ENCODE results near the gene PRDM1.

Gene PRDM1

DNA sequence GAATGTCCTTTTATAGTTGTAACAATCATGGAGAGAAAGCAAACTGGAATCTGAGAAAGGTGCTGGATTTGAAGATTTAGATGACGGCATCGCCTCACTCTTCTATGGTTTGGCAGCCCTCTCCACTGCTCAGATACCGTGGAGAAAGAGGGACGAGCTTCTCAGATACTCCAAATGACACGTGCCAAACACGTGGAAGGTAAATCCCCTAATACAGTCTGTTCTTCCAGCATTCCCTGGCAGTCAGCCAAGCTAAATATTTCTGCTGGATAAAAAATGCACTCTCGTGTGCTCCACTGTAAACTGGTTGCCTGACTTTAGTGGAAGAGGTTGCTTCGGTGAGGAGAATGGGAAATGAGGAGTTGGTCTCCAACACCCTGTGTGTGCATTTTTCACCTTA is 16.7 kb upstream of the PRDM1 start:
- DNase-seq (ENCODE audit: low read depth in 4 of 4, low spot score in 1 of 4), result no peak

DNA sequence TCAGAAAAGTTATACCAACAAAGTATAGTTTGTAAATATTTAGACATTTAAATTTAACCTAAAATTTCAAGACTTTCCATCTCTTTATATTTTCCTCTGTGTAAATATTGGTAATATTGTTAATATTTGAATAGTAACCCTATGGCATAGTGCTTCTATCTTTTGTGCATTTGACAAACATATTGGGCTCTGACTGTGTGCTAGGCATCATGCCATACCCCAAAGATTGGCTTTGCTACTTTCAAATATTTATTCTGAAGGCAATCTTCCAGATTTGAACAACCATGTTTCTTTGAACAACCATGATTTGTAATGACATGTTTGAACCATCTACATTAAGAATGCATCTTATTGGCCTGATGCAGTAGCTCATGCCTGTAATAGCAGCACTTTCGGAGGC is 15.5 kb upstream of the PRDM1 start:
- no peak for DNase-seq (ENCODE audit: low read depth in 4 of 4, low spot score in 1 of 4)

DNA sequence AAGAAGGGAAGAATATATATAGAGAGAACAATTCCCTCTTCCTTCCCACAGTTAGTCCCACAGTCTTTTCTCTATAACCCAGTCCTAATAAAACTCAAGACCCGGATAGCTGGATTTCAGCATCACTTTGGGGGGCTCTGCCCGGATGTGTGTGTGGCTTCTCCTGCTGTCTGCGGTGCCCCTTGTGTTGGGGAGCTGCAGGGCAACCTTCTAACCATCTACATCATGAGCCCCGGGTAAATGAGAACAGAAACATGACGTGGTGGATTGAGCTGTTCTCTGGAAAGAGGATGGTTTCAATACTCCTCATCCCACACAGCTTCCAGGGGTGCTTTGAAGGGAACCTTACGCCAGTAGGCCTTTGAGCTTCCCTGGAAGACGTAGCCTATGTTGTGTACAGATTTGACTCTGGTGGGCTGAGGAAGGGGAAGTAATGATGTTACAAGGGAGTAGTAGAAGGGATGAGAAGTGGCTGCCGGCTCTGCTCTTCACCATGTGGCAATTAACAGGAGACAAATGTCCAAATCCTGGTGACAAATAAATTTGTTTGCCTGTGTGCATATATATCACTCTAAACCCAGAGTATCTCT is 13.5 kb upstream of the PRDM1 start:
- no peak for DNase-seq (ENCODE audit: low read depth in 4 of 4, low spot score in 1 of 4)

DNA sequence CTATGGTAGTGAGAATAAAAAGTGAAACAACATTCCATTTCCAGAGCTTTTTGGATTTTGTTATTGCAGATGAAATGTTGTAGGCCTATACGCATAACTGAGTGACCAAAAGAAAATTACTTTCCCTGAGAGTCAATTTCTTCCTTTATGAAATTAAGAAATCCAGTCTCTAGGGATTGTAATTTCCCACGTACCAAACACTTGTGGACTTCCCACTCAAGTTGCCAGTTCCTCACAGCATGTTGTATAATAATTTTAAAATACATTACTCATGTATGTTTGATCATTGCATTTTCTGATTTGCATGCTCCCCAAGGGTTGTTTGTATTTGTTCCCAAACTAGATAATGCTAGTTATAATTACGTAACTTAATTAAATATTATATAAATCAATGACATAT is 12.0 kb upstream of the PRDM1 start:
- no peak for DNase-seq (ENCODE audit: low read depth in 4 of 4, low spot score in 1 of 4)

DNA sequence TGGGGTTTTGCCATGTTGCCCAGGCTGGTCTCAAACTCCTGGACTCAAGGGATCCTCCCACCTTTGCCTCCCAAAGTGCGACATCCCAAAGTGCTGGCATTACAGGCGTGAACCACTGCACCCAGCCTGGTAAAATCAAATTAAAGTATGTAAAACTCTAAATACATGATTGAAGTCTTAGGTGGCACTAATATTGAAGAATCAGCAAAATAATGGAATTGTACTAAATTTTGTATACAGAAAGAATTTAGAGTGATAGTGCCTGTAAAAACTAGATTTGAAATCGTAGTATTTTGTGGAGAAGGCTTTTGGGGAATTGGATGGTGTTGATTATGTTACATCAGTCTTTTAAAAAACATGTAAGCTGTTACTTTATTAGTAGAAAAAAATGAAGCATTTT is 10.0 kb upstream of the PRDM1 start:
- DNase-seq (ENCODE audit: low read depth in 4 of 4, low spot score in 1 of 4), result no peak

DNA sequence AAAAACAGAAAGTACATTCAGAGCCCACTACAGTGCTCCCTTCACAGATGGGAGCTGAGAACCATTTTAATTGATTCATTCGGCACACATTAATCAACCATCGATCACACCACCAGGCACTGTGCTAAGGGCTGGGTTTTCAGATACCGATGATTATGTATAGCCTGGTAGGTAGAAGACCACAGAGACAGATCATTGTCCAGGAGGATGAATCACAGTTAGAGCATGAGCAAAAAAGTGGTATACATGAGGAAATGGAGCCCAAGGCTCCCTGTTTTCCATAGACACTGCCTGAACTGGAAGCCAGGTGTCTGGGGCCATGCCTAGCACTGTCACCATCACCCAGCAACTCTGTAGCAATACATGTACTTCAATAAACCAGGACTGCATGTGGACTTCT is 9.0 kb upstream of the PRDM1 start:
- DNase-seq (ENCODE audit: low read depth in 4 of 4, low spot score in 1 of 4), result no peak

DNA sequence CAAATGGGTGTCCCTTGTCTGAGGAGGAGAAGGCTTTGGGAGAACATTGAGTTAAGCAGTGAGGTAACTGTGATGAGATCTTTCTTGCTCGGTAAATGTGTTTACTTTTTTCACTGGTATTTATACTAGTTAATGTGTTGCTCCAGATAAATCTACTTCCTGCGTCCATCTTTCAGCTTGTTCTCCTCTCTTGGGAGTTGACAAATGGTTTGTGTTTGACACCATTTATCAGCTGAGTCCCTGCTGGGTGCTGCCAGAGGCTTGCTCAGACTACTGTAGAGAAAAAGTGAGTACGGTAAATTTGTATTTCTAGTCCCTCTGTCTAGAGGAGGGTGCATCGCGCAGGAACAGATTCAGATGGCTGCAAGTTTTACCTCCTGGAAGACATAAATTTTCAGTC is 8.3 kb upstream of the PRDM1 start:
- DNase-seq (ENCODE audit: low read depth in 4 of 4, low spot score in 1 of 4), result no peak

DNA sequence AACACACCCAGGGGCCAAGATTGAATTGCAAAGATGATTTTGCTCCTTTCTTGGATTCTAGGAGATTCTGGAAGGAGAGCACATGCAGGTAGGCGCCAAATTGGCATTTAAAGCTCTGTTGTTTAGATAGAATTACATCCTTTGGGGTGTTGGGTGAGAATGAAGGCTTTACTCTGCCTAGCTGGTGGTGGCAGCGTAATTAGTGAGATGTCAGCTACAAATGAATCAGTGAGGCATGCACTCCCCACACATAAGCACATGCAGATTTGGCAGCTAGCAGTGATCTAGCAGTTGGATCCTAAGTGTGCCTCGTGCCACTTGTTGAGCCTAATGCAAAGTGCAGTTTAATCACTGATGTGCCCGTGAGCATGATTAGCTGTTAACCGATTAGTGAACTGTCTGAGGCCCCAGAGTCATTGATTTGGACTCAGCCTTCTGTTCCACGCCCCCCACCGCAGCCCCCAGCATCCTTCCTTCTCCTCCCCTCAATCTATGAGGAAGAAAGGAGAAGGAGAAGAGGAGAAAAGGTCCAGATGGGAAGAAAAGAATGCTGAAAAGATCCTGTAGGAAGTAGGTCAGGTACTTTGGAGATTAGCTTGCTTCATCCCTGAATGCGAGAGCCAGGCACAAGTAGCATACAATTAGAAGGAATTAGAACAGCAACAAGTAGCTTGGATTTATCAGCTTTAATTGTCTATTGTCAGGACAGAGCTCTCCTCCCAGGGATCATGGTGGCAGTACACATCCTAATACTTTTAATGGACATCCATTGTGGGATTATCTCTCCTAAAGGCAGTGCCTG is 6.0 kb upstream of the PRDM1 start:
- no peak for DNase-seq (ENCODE audit: low read depth in 4 of 4, low spot score in 1 of 4)

DNA sequence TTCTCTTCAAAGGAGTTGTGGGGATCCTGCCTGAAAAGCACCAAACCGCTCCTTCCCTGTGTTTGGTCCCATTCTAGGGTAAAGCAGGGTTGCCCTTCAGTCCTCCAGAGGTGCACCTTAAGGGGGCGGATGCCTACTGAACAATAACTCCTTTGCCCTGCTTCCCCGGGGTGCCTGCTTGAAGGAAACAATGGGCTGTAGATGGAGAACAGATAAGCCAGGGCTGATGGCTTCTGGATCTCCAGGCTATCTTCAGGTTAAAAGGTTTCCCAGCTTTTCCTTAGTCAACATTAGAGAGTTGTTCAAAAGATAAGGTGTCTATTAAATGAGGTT is 5.4 kb upstream of the PRDM1 start:
- no peak for DNase-seq (ENCODE audit: low read depth in 4 of 4, low spot score in 1 of 4)

DNA sequence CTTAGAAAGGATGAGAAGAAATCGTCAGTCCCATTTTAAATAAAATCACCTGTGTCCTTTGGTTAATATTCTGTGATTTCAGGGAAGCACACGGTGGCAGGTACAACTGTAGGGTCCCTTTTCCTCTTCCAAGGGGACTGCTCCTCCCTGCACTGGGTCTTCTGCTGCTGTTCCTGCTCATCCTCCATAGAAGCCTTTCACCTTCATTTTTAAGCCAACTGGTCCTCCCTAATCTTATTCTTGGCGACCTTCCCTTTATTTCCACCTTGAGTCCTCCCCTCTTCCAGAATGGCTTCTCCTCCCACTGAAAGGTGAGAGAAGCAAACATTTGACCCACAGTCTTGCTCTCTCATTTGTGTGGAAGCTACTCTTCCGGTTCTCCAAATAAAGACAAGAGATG is 4.4 kb upstream of the PRDM1 start:
- DNase-seq (ENCODE audit: low read depth in 4 of 4, low spot score in 1 of 4), result no peak

DNA sequence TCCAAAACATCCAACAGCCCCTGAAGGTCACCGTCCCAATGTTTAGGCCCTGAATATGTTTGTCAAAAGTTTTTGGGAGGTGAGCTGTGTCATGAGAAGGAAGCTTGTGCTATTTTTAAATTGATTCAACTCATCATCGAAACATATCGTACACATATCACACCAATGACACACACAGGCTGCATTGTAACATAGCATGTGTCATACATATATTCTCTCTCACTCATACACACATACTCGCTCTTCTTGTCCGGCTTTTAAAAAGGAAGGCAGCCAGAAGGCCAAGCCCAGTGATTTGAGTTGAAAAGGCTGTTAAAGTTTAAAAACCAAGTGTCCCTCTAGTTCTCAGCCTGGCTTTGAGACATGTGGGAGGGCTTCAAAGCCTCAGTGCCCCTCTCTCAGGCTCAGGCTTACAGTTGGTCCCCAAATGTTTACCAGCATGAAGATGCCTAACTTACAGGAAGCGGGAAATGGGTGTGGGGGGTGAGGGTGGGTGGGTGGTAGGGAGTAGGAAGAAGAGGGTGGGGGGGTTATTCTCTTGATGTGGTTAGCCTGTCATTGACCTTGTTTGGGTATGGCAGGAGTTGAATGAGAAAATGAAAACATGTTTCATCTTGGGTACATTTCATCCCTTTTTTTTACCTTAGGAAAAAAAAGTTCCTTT is 3.3 kb upstream of the PRDM1 start:
- no peak for DNase-seq (ENCODE audit: low read depth in 4 of 4, low spot score in 1 of 4)

DNA sequence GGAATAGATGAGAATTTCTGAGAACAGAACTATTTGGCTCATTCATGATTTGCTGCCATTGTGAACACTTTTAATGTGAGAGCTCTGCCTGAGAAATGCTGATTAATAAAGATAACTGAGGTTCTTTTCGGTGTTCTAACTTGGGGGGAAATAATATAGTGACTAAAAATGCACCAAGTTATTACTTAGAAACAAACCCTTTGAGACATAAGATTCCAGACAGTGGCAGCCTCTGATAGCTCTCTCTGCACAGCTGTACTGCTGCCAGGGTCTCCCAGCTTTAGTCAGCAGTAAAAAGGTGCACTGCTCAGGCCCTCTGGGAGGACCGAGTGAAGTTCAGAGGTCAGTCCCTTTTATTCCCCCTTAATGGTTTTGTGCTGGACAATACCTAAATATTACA is 2.5 kb upstream of the PRDM1 start:
- DNase-seq (ENCODE audit: low read depth in 4 of 4, low spot score in 1 of 4), result no peak

DNA sequence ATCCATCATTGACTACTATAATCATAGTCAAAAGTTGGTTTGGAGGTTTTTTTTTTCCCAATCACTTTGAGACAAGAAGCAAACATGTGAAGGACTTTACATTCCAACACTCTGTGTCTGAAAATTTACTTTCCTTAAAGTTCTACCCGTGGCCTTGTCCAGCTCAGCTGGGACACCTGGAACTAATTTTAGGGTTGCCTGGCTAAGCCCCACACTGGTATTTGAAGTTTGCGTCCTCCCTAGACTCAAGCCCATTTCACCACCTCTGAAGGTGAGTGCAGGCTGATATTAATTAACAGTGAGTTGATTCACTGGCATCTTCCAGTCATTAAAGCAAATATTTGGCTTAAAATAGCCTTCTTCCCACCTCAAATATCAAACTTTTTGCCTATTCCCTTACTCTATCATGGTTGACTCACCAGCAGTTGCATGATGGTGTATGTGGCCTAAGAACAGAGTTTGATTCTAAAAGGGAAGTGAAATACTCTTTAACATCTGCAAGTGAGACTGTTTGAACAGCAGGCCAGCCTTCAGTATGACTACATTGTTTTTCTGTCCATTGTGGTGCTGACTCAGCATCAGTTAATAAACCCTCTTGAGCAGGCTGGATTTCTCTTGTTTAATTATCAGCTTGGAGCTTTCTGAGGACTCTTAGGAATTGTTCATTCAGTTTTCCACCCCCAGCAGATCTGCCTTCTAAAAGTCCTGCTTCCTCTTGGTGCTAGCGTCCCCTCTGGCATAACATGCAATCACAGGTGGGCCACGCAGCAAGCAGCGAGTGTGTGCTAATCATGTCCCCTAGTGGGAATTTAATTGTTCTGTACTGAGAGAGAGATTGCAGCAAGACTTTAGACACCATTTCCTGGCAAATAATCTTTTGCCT is 1.8 kb upstream of the PRDM1 start:
- DNase-seq (ENCODE audit: low read depth in 4 of 4, low spot score in 1 of 4), result no peak

DNA sequence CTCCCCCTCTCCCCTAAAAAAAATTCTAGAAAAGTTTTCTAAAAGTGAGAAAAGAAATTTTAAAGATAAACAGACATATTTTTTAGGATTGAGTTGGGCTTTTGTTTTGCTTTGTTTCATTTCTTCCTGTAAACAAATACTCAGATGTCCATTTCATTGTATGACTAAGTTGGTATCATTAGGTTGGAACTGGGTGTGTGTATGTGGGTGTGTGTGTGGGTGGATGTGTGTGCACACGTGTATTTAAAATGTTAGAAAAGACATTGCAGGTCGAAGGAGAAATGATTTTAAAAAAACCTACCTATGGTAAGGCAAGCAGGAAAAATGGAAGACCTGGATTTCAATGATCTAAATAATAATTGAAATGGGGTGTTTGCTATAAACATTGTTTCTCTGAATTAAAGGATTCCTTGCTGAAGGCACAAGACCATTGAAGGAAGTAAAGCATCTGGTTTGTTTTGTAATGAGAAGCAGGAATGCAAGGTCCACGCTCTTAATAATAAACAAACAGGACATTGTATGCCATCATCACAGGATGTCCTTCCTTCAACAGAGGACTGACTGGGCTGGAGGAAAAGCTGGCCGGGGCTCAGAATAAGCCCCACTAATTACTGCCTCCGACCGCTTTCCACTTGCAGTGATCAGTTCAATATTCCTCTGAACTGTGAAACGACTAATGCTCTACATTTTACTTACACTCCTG is 996 bp upstream of the PRDM1 start:
- DNase-seq (ENCODE audit: low read depth in 4 of 4, low spot score in 1 of 4), result no peak

DNA sequence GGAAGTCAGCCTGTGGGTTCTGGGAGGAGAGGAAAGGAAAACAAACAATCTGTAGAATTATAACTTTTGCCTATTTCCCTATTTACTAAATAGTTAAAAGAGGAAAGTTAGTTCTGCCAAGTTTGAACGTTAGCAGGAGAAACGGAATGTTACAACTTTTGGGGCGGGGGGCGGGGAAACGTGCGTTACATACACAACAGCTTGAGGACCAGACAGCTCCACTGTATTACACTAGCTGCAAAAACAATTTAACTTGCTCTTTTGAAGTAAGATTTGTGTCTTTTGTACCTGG is 498 bp upstream of the PRDM1 start:
- DNase-seq (ENCODE audit: low read depth in 4 of 4, low spot score in 1 of 4), result no peak

DNA sequence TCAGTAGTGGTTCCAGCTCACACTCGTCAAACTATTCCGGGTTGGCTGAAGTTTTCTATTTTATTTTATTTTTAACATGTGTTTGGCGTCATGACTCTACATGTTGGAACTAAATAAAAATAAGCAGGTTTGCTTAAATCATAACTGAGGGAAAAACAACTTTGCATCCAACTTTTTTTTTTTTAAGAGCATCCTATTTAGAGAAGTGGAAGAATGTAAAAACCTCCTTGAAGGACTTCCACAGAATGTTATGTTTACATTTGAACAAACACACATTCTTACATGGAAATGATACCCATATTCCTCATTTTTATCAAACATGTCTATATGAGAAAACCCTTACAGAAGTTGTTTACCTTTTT is 659 bp downstream of the PRDM1 start:
- no peak for DNase-seq (ENCODE audit: low read depth in 4 of 4, low spot score in 1 of 4)

DNA sequence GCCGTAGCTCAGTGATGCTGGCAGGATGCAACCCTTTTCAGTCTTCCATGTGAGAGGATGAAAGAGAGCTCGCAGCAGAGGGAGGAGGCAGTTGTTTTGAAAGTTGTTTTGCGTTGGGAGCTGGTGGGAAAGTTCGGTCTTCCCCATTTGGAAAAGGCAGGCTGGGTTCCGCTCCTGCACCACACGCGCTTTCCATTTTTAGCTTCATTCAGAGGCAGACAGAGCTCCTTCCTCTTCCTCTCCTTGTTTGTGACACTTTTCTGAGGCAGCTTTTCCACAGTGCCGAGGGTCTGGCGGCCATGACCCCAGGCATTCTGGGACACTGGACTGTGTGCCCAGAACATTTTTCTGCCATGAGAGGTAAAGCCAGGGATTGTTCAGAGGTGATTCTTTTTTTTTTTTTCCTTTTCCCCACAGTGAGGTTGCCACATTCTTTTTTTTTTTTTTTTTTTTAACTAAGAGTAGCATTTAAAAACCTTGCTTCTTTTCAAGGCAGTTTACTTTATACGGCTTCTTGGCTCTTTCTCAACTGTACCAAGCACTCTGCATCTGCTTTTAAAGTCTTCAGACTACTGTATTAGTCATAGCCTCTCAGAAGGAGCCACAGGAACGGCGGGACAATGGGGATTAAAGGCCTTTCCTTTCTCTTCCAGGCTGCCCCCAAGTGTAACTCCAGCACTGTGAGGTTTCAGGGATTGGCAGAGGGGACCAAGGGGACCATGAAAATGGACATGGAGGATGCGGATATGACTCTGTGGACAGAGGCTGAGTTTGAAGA is 1.6 kb downstream of the PRDM1 start:
- DNase-seq (ENCODE audit: low read depth in 4 of 4, low spot score in 1 of 4), result no peak

DNA sequence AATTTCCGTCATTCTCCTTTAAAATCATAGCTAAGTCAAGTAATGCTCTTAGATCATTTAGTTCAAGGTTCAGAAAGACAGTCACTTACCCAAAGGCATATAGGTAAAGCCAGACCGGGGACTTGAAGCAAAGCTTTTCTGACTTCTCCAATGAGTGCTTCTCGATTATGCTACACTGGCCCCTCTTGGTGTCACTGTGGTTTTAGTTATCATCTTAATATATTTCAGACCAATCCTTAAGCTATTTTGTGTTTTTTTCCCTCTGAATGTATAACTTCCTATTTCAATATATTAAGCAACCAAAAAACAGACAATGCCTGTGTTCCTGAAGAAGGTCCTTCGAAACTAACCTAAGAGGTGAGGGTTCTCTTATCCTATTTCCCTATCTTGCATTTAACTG is 3.9 kb downstream of the PRDM1 start:
- DNase-seq (ENCODE audit: low read depth in 4 of 4, low spot score in 1 of 4), result no peak

DNA sequence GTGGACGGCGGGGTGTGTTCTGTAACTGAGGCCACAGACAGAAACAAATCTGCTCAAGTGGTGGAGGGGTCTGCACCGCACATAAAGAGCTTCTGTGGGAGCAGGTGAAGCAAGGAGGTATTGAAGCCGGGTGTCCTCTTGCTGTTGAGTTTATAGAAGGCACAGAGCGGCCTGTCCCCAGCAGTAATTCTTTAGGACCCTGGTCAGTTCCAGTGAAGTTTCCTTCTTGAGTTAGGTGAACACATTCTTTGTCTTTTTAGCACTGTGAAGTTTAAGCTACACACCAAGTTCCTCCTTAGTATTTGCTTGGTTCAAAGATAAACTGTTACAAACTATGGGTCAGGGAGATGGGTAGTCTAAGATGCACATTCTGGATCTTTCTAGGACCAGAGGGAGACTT is 6.1 kb downstream of the PRDM1 start:
- no peak for DNase-seq (ENCODE audit: low read depth in 4 of 4, low spot score in 1 of 4)

DNA sequence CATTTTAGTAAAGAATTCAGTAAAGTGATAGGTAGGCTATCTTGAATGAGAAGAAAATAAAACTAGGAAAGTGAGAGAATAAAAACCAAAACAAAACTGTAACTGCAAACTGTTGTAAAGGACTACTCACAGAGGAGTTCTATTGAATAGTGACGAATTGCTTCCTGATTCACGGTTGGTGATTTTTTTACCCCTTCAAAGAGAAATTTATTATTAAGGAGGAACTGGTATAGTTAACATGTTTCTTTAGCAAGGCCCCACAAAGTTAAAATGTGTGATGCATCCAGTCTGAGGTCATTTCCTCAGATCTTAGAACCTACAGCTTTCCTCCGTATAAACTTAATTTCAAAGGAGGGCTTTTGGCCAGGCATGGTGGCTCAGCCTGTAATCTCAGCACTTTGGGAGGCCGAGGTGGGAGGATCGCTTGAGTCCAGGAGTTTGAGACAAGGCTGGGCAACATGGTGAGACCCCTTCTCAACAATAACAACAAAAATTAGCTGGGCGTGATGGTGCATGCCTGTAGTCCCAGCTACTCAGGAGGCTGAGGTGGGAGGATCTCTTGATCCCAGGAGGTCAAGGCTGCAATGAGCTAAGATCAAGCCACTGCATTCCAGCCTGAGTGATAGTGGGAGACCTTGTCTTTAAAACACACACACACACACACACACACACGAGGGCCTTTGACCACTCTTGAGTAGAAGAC is 8.3 kb downstream of the PRDM1 start:
- DNase-seq (ENCODE audit: low read depth in 4 of 4, low spot score in 1 of 4), result no peak
